ENCODE measurements around the gene AMOTL2.

DNA sequence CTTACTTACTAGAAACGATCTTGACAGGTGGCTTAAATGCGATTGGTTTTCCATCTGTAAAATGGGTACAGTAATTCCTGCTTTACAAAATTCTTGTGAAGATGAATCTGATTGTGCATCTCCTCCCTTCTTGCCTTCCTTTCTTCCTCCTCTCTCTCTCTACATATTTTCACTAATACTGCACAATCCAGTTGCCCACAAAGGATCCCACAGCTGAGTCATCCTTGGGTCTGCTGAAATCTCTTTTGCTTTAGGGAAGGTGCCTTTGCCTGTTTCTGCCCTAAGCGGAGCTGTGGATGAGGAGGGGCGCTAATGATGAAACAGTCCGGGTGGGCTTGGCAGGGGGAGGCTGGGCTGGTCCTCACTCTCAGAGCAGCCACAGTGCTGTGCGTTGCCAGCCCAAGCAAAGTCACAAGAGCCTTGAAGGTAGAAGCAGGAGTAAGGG, 46.1 kb downstream of the AMOTL2 start:
- no peak for TF ChIP-seq CHD2 (IDR thresholded peaks at IDR 0.05; ENCODE audit: low read depth, low read length)
- TF ChIP-seq, protein P1, sequence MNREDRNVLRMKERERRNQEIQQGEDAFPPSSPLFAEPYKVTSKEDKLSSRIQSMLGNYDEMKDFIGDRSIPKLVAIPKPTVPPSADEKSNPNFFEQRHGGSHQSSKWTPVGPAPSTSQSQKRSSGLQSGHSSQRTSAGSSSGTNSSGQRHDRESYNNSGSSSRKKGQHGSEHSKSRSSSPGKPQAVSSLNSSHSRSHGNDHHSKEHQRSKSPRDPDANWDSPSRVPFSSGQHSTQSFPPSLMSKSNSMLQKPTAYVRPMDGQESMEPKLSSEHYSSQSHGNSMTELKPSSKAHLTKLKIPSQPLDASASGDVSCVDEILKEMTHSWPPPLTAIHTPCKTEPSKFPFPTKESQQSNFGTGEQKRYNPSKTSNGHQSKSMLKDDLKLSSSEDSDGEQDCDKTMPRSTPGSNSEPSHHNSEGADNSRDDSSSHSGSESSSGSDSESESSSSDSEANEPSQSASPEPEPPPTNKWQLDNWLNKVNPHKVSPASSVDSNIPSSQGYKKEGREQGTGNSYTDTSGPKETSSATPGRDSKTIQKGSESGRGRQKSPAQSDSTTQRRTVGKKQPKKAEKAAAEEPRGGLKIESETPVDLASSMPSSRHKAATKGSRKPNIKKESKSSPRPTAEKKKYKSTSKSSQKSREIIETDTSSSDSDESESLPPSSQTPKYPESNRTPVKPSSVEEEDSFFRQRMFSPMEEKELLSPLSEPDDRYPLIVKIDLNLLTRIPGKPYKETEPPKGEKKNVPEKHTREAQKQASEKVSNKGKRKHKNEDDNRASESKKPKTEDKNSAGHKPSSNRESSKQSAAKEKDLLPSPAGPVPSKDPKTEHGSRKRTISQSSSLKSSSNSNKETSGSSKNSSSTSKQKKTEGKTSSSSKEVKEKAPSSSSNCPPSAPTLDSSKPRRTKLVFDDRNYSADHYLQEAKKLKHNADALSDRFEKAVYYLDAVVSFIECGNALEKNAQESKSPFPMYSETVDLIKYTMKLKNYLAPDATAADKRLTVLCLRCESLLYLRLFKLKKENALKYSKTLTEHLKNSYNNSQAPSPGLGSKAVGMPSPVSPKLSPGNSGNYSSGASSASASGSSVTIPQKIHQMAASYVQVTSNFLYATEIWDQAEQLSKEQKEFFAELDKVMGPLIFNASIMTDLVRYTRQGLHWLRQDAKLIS (CRISPR knock-in tag; IDR thresholded peaks at IDR 0.05), result no peak
- no peak for TF ChIP-seq MAFG (tag; conservative IDR thresholded peaks at IDR 0.05)
- TF ChIP-seq HDGF (IDR thresholded peaks at IDR 0.05), result no peak

Measured in K562 (cell line).